Measurements from ENCODE around the gene AGT. TPM values are rescaled to one million over a fixed set of nuclear protein-coding genes. Genes with fewer than 3 reads are reported as not detected.

The AGT gene
- total RNA-seq, 1 experiment from 2014 or later = 1.0 TPM

DNA sequence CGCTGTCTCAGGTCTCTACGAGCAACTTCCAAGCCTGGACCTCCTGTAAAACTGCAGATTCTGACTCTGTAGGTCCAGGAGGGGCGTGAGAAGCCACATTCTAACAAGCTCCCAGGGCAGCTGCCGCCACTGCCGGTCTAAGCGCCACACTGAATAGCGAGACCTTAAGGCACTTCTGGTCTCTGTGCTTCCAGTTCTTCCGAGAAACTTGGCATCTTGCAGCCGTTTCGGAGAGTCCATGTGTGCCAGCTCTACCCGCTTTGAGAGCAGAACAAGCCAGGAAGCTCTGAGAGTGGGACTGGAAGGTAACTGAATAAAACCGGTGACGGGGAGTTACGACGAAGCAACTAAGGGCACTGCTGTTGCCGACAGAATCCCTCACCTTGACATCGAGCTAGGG, 12.5 kb downstream of the AGT start:
- TF ChIP-seq, protein P1, sequence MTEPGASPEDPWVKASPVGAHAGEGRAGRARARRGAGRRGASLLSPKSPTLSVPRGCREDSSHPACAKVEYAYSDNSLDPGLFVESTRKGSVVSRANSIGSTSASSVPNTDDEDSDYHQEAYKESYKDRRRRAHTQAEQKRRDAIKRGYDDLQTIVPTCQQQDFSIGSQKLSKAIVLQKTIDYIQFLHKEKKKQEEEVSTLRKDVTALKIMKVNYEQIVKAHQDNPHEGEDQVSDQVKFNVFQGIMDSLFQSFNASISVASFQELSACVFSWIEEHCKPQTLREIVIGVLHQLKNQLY (CRISPR knock-in tag; IDR thresholded peaks at IDR 0.05) = no peak
- no peak for TF ChIP-seq FOXP1 (CRISPR knock-in tag; IDR thresholded peaks at IDR 0.05; ENCODE audit: borderline replicate concordance)
- TF ChIP-seq, protein P2, sequence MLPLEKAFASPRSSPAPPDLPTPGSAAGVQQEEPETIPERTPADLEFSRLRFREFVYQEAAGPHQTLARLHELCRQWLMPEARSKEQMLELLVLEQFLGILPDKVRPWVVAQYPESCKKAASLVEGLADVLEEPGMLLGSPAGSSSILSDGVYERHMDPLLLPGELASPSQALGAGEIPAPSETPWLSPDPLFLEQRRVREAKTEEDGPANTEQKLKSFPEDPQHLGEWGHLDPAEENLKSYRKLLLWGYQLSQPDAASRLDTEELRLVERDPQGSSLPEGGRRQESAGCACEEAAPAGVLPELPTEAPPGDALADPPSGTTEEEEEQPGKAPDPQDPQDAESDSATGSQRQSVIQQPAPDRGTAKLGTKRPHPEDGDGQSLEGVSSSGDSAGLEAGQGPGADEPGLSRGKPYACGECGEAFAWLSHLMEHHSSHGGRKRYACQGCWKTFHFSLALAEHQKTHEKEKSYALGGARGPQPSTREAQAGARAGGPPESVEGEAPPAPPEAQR (CRISPR knock-in tag; IDR thresholded peaks at IDR 0.05) = no peak
- TF ChIP-seq, protein P3, sequence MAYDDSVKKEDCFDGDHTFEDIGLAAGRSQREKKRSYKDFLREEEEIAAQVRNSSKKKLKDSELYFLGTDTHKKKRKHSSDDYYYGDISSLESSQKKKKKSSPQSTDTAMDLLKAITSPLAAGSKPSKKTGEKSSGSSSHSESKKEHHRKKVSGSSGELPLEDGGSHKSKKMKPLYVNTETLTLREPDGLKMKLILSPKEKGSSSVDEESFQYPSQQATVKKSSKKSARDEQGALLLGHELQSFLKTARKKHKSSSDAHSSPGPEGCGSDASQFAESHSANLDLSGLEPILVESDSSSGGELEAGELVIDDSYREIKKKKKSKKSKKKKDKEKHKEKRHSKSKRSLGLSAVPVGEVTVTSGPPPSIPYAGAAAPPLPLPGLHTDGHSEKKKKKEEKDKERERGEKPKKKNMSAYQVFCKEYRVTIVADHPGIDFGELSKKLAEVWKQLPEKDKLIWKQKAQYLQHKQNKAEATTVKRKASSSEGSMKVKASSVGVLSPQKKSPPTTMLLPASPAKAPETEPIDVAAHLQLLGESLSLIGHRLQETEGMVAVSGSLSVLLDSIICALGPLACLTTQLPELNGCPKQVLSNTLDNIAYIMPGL (CRISPR knock-in tag; IDR thresholded peaks at IDR 0.05) = no peak
- TF ChIP-seq, protein P4, sequence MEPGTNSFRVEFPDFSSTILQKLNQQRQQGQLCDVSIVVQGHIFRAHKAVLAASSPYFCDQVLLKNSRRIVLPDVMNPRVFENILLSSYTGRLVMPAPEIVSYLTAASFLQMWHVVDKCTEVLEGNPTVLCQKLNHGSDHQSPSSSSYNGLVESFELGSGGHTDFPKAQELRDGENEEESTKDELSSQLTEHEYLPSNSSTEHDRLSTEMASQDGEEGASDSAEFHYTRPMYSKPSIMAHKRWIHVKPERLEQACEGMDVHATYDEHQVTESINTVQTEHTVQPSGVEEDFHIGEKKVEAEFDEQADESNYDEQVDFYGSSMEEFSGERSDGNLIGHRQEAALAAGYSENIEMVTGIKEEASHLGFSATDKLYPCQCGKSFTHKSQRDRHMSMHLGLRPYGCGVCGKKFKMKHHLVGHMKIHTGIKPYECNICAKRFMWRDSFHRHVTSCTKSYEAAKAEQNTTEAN (CRISPR knock-in tag; IDR thresholded peaks at IDR 0.05) = no peak
- TF ChIP-seq IRF2 (CRISPR knock-in tag; IDR thresholded peaks at IDR 0.05; ENCODE audit: borderline replicate concordance, low read depth) = no peak
- no peak for TF ChIP-seq KAT7 (CRISPR knock-in tag; IDR thresholded peaks at IDR 0.05; ENCODE audit: borderline replicate concordance)
- no peak for TF ChIP-seq TCF7 (CRISPR knock-in tag; IDR thresholded peaks at IDR 0.05; ENCODE audit: low read depth)
- no peak for TF ChIP-seq ZNF232 (CRISPR knock-in tag; IDR thresholded peaks at IDR 0.05)
- TF ChIP-seq SMAD3 (CRISPR knock-in tag; IDR thresholded peaks at IDR 0.05; ENCODE audit: borderline replicate concordance) = no peak
- no peak for TF ChIP-seq JUN (CRISPR knock-in tag; IDR thresholded peaks at IDR 0.05)
- TF ChIP-seq, protein P5, sequence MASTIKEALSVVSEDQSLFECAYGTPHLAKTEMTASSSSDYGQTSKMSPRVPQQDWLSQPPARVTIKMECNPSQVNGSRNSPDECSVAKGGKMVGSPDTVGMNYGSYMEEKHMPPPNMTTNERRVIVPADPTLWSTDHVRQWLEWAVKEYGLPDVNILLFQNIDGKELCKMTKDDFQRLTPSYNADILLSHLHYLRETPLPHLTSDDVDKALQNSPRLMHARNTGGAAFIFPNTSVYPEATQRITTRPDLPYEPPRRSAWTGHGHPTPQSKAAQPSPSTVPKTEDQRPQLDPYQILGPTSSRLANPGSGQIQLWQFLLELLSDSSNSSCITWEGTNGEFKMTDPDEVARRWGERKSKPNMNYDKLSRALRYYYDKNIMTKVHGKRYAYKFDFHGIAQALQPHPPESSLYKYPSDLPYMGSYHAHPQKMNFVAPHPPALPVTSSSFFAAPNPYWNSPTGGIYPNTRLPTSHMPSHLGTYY (CRISPR knock-in tag; IDR thresholded peaks at IDR 0.05) = no peak
- TF ChIP-seq, protein P6, sequence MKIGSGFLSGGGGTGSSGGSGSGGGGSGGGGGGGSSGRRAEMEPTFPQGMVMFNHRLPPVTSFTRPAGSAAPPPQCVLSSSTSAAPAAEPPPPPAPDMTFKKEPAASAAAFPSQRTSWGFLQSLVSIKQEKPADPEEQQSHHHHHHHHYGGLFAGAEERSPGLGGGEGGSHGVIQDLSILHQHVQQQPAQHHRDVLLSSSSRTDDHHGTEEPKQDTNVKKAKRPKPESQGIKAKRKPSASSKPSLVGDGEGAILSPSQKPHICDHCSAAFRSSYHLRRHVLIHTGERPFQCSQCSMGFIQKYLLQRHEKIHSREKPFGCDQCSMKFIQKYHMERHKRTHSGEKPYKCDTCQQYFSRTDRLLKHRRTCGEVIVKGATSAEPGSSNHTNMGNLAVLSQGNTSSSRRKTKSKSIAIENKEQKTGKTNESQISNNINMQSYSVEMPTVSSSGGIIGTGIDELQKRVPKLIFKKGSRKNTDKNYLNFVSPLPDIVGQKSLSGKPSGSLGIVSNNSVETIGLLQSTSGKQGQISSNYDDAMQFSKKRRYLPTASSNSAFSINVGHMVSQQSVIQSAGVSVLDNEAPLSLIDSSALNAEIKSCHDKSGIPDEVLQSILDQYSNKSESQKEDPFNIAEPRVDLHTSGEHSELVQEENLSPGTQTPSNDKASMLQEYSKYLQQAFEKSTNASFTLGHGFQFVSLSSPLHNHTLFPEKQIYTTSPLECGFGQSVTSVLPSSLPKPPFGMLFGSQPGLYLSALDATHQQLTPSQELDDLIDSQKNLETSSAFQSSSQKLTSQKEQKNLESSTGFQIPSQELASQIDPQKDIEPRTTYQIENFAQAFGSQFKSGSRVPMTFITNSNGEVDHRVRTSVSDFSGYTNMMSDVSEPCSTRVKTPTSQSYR (CRISPR knock-in tag; IDR thresholded peaks at IDR 0.05) = no peak
- no peak for TF ChIP-seq PRRX2 (CRISPR knock-in tag; IDR thresholded peaks at IDR 0.05)
- no peak for DNase-seq (ENCODE audit: low spot score)
- no peak overlapping the region for H3K4me3 Mint-ChIP-seq
- peaks cover 10% of the 10 kb centered on the region for H3K4me1 Mint-ChIP-seq
- no peaks in the 10 kb centered on the region for H3K9me3 Mint-ChIP-seq
- no peaks in the 10 kb centered on the region for H3K36me3 Mint-ChIP-seq
- ChIA-PET POLR2A (no interaction called here), CTCF (interaction anchor here (1.0 kb wide), 1 partner anchor 60 kb away, joined by 3 read pairs; no protein-coding TSS in a partner anchor)
- H3K27ac Mint-ChIP-seq = no peak overlapping the region
- no peaks in the 10 kb centered on the region for H3K27me3 Mint-ChIP-seq (ENCODE audit: low read depth)
- no peak for ATAC-seq

DNA sequence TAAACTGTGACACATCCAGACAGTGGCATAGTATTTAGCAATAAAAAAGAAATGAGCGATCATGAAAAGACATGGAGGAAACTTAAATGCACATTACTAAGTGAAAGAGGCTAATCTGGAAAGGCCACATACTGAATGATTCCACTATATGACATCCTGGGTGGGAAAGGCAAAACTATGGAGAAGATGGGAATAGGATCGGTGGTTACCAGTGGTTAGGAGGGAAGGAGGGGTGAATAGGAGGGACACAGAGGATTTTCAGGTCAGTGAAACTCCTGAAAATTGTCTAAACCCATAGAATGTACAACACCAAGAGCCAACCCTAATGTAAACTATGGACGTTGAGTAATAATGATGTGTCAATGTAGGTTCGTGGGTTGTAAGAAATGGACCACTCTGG, 13.8 kb downstream of the AGT start:
- ATAC-seq = no peak
- no peak overlapping the region for H3K27ac Mint-ChIP-seq
- no peaks in the 10 kb centered on the region for H3K27me3 Mint-ChIP-seq (ENCODE audit: low read depth)
- CTCF ChIA-PET = no interaction called here
- POLR2A ChIA-PET = no interaction called here
- H3K4me3 Mint-ChIP-seq = no peak overlapping the region
- no peaks in the 10 kb centered on the region for H3K9me3 Mint-ChIP-seq
- no peak for DNase-seq (ENCODE audit: low spot score)
- H3K36me3 Mint-ChIP-seq = no peaks in the 10 kb centered on the region
- H3K4me1 Mint-ChIP-seq = peaks cover 12% of the 10 kb centered on the region
- TF ChIP-seq JAZF1 (CRISPR knock-in tag; IDR thresholded peaks at IDR 0.05) = no peak
- TF ChIP-seq, protein P7, sequence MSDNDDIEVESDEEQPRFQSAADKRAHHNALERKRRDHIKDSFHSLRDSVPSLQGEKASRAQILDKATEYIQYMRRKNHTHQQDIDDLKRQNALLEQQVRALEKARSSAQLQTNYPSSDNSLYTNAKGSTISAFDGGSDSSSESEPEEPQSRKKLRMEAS (CRISPR knock-in tag; IDR thresholded peaks at IDR 0.05) = no peak
- TF ChIP-seq CREB1 (CRISPR knock-in tag; IDR thresholded peaks at IDR 0.05) = no peak
- TF ChIP-seq ZNF219 (CRISPR knock-in tag; IDR thresholded peaks at IDR 0.05; ENCODE audit: borderline replicate concordance) = no peak
- no peak for TF ChIP-seq ZNF396 (CRISPR knock-in tag; IDR thresholded peaks at IDR 0.05; ENCODE audit: borderline replicate concordance)
- no peak for TF ChIP-seq NFE2L1 (CRISPR knock-in tag; IDR thresholded peaks at IDR 0.05)
- TF ChIP-seq TEAD1 (CRISPR knock-in tag; IDR thresholded peaks at IDR 0.05) = no peak
- no peak for TF ChIP-seq SP1 (CRISPR knock-in tag; conservative IDR thresholded peaks at IDR 0.05)
- TF ChIP-seq, protein P8, sequence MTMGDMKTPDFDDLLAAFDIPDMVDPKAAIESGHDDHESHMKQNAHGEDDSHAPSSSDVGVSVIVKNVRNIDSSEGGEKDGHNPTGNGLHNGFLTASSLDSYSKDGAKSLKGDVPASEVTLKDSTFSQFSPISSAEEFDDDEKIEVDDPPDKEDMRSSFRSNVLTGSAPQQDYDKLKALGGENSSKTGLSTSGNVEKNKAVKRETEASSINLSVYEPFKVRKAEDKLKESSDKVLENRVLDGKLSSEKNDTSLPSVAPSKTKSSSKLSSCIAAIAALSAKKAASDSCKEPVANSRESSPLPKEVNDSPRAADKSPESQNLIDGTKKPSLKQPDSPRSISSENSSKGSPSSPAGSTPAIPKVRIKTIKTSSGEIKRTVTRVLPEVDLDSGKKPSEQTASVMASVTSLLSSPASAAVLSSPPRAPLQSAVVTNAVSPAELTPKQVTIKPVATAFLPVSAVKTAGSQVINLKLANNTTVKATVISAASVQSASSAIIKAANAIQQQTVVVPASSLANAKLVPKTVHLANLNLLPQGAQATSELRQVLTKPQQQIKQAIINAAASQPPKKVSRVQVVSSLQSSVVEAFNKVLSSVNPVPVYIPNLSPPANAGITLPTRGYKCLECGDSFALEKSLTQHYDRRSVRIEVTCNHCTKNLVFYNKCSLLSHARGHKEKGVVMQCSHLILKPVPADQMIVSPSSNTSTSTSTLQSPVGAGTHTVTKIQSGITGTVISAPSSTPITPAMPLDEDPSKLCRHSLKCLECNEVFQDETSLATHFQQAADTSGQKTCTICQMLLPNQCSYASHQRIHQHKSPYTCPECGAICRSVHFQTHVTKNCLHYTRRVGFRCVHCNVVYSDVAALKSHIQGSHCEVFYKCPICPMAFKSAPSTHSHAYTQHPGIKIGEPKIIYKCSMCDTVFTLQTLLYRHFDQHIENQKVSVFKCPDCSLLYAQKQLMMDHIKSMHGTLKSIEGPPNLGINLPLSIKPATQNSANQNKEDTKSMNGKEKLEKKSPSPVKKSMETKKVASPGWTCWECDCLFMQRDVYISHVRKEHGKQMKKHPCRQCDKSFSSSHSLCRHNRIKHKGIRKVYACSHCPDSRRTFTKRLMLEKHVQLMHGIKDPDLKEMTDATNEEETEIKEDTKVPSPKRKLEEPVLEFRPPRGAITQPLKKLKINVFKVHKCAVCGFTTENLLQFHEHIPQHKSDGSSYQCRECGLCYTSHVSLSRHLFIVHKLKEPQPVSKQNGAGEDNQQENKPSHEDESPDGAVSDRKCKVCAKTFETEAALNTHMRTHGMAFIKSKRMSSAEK (CRISPR knock-in tag; IDR thresholded peaks at IDR 0.05; ENCODE audit: borderline replicate concordance) = no peak
